HG02970 (cell line): ENCODE data around the gene ENO1.
"Not testable (repeated sequence)": the region's sequence is repeated elsewhere in the genome, so short reads cannot be mapped to it uniquely, and the experiment has no call there.

ENCODE experiments used
- ATAC-seq: cut with Tn5 transposase; IDR thresholded peaks from one replicate; pipeline ENCODE4 v1.9.1; 2021; ENCODE audit warnings: mild to moderate bottlenecking, moderate library complexity, moderate number of reproducible peaks; ENCODE audit not compliant: unreplicated experiment, low FRiP score

ENO1 gene

GRCh38 chr1:8897505-8897904 lies 19.0 kb upstream of the ENO1 start:
- not testable (repeated sequence) for ATAC-seq

GRCh38 chr1:8896775-8897174 lies 18.3 kb upstream of the ENO1 start:
- not testable (repeated sequence) for ATAC-seq

- ATAC-seq, result no peak
Measured at GRCh38 chr1:8892026-8892425, 13.5 kb upstream of the ENO1 start.

- ATAC-seq, result no peak
Measured at GRCh38 chr1:8891401-8891800, 12.9 kb upstream of the ENO1 start.

GRCh38 chr1:8889925-8890785 lies 11.7 kb upstream of the ENO1 start:
- no peak for ATAC-seq

- no peak for ATAC-seq
Measured at GRCh38 chr1:8889103-8889846, 10.8 kb upstream of the ENO1 start.

GRCh38 chr1:8886589-8886988 lies 8.1 kb upstream of the ENO1 start:
- no peak for ATAC-seq

- ATAC-seq, result not testable (repeated sequence)
Measured at GRCh38 chr1:8886031-8886524, 7.6 kb upstream of the ENO1 start.

GRCh38 chr1:8884105-8884504 lies 5.6 kb upstream of the ENO1 start:
- not testable (repeated sequence) for ATAC-seq

GRCh38 chr1:8883491-8883890 lies 5.0 kb upstream of the ENO1 start:
- ATAC-seq, result no peak

- no peak for ATAC-seq
Measured at GRCh38 chr1:8879922-8880676, 1.6 kb upstream of the ENO1 start.

GRCh38 chr1:8879464-8879921 lies 1.0 kb upstream of the ENO1 start:
- ATAC-seq, result no peak

GRCh38 chr1:8878698-8879463 lies 395 bp upstream of the ENO1 start:
- ATAC-seq, result peak; percentile 84

GRCh38 chr1:8876087-8876486 lies 2.4 kb downstream of the ENO1 start:
- ATAC-seq, result no peak

- no peak for ATAC-seq
Measured at GRCh38 chr1:8875216-8875861, 3.1 kb downstream of the ENO1 start.

- no peak for ATAC-seq
Measured at GRCh38 chr1:8874230-8875201, 4.0 kb downstream of the ENO1 start.

GRCh38 chr1:8873506-8874229 lies 4.8 kb downstream of the ENO1 start:
- ATAC-seq, result no peak

GRCh38 chr1:8873001-8873400 lies 5.5 kb downstream of the ENO1 start:
- no peak for ATAC-seq
